GM12891 (cell line): ENCODE data around the gene STK32B.

Source experiments
- PAX5 ChIP-seq: IDR thresholded peaks from 2 replicates; pipeline ENCODE4 v1.6.1; 2011; ENCODE audit warnings: low read length, moderate library complexity, mild to moderate bottlenecking; ENCODE audit not compliant: insufficient read depth, severe bottlenecking
- POLR2A ChIP-seq: IDR thresholded peaks from 2 replicates; pipeline ENCODE4 v1.6.1; 2011; ENCODE audit warnings: low read depth, low read length, control low read depth
- POLR2AphosphoS5 ChIP-seq: IDR thresholded peaks from 2 replicates; pipeline ENCODE4 v1.6.1; 2011; ENCODE audit warnings: low read depth, low read length, control low read depth
- SPI1 ChIP-seq: IDR thresholded peaks from 2 replicates; pipeline ENCODE4 v1.6.1; 2011; ENCODE audit warnings: low read depth, low read length, control low read depth
- TAF1 ChIP-seq: IDR thresholded peaks from 2 replicates; pipeline ENCODE4 v1.6.1; 2011; ENCODE audit warnings: low read depth, low read length, control low read depth

GRCh38 chr4:5203309-5203992, 152.2 kb downstream of the STK32B start:
- no peak for TF ChIP-seq POLR2A
- TF ChIP-seq POLR2AphosphoS5, result no peak
- no peak for TF ChIP-seq SPI1
- no peak for TF ChIP-seq TAF1
- TF ChIP-seq PAX5, result no peak
